Measurements from ENCODE around the gene VMO1.

Gene VMO1

DNA sequence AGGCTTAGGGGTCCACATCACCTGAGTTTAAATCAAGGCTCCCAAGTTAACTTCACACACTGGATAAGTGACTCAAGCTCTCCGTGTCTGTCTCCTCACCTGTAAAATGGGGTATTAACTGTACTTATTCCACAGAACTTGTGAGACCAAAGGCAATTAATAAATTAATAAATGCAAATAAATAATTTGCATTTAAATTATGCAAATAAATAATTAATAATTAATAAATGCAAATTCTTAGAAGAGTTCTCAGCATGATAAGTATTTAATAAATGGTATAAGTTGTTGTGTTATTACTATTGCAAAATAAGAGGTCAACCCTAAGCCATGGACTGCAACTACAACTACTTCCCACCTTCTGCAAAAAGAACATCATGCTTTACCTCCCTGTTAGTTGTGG, 32.8 kb downstream of the VMO1 start:
- no peak for DNase-seq (ENCODE audit: low read depth)

DNA sequence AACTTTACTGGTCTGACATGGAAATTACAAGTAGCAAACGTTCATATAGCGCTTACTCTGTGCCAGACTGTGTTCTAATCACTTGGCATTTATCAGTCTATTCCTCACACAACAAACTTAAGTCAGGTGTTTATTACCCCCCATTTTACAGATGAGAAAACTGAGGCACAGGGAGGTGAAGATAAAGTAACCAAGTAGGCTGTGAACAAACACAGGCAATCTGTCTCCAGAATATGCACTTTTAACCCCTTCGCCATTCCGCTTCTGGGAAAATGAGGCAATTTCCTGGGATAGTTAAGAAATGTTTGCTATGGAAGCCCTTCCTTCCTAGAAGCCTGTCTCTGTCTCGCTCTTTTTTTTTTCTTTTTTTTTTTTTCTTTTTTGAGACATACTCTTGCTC, 34.2 kb downstream of the VMO1 start:
- DNase-seq (ENCODE audit: low read depth) = no peak

DNA sequence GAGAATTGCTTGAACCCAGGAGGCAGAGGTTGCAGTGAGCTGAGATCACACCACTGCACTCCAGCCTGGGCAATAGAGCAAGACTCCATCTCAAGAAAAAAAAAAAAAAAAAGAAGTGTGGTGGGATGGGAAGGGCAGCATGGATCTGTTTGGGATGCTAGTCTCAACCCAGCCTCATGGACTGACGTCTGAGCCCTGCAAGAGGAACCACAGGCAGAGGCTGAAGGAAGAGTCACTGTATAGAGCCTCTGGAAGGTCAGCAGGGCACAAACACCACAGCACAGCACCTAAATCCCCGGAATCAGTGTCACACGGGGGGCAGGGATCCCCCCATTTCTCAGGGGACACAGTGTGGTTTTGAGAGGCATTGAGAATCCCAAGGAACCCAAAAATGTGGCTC, 35.6 kb downstream of the VMO1 start:
- no peak for DNase-seq (ENCODE audit: low read depth)

DNA sequence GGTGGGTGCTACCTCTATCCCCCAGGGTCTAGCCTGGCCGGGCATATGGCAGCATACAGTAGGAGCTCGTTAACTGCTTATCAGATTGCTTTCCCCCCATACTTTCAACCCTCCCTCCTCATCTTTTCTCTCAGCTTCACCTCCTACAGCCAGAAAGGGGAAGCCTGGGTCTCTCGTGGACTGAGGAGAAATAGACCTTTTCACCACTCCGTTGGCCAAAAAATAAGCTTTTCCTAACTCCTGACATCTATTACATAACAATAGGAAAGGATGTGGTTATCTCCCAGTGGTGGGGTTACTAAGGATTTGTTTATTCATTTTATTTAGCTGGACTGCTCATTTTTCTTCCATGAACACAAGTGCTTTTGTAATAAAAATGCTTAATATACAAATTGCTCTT, 37.5 kb downstream of the VMO1 start:
- no peak for DNase-seq (ENCODE audit: low read depth)

DNA sequence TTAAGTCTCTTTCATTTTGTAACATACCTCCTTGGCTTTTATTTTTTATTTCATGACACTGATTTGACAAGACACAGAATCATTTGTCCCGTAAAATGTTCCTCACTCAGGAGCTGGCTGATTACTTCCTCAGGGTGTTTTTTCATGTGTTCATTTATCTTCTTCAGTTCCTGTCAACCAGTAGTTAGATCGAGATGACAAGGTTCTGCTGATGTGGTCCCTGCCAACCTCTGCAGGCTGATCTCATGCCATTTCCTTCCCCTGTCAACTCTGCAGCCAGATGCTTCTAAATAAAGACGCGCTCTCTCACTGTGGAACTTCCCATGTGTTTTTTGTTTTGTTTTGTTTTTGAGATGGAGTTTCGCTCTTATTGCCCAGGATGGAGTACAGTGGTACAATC, 38.3 kb downstream of the VMO1 start:
- DNase-seq (ENCODE audit: low read depth) = no peak

DNA sequence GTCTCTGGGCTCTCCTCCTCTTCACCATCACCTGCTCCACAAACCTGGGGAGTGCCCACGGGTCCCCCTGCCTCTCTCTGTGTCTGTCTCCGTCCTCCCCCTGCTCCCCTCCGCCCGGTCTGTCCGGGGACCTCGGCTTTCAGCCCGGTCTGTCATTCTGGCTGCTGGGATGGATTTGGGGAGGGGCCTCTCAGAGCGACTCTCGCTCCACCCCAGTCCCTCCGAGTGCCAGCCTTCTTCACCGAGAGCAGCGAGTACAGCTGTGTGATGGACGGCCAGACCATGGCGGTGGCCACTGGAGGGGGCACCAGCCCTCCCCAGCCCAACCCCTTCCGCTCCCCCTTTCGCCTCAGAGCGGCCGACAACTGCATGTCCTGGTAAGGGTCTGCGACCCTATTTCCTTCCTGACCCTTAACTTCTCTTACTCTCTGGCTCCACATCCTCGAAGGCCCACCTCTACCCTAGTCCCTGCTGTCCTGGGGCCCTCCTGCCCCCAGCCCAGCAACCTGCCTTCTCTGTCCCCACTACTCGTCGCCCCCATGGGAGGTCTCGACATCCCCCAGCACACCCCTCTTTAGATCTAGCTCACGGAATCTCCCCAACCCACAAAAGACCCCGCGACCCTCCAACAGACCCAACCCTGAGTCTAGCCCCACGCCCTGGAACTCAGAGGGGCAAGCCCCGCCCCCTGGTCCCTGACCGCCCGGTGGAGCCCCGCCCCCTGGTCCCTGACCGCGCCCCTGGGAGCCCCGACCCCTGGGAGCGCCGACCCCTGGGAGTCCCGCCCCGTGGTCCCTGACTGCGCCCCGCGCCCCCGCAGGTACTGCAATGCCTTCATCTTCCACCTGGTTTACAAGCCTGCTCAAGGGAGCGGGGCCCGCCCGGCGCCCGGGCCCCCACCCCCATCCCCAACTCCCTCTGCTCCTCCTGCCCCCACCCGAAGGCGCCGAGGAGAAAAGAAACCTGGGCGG, 40.9 kb downstream of the VMO1 start:
- DNase-seq (ENCODE audit: low read depth) = no peak

DNA sequence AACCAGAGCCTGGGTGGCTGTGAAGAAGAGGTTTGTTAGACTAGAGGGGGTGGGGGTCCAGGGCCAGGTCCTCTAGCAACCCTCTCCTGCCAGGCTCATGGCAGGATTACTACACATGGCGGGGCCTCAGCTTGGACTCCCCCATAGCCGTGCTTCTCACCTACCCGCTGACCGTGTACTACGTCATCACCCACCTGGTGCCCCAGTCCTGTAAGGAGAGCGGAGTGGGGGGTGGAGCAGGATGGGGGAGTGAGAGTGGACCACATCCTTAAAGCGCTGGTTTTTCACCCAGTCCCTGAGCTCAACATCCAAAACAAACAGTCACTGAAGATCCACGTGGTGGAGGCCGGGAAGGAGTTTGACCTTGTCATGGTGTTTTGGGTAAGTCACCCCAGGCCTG, 42.3 kb downstream of the VMO1 start:
- DNase-seq (ENCODE audit: low read depth) = no peak

DNA sequence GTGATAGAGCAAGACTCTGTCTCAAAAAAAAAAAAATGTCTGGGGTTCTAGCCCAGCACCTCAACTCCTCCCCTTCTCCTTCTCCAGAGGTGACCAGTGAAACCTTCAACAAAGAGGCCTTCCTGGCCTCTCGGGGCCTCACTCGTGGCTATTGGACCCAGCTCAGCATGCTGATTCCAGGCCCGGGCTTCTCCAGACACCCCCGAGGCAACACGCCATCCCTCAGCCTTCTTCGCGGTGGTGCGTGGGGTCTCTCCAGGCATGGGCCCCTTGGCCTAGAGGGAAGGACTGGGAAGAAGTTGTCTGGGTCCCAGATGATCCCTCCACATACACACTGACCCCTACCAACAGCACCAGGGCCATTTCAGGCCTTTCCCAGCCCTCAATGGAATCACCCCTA, 42.9 kb downstream of the VMO1 start:
- no peak for DNase-seq (ENCODE audit: low read depth)

DNA sequence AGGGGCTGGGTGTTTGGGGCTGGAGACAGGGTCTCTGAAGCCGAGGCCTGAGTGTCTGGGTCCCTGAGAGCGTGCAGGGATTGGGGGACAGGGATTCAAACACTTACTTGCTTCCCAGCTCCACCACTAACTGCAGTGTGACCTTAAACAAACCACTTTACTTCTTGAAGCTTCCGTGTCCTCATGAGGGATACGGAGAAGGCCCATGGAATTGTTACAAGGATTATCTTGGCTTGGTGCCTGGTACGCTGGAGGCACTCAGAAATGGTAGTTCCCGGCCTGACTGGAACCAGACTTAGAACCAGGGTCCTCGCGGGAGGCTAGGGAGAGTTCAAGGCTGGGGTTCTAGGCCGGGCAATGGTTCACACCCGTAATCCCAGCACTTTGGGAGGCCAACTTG, 43.5 kb downstream of the VMO1 start:
- DNase-seq (ENCODE audit: low read depth) = no peak

DNA sequence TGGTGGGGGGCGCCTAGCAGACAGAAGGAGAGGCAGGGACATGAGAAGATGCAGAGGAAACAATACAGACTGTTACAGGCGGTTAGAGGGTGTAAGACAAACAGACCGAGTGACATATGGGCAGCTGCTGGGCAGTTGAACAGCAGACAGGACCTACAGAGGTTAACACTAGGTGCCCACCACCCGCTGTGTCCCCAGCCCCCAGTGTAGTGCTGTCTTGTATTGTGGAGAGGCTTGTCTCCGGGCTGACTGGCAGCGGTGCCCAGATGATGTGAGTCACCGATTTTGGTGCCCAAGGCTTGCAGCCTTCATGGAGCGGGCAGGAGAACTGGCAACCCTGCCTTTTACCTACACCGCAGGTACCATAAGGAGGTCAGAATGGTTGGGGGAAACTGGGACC, 44.0 kb downstream of the VMO1 start:
- DNase-seq (ENCODE audit: low read depth) = no peak

DNA sequence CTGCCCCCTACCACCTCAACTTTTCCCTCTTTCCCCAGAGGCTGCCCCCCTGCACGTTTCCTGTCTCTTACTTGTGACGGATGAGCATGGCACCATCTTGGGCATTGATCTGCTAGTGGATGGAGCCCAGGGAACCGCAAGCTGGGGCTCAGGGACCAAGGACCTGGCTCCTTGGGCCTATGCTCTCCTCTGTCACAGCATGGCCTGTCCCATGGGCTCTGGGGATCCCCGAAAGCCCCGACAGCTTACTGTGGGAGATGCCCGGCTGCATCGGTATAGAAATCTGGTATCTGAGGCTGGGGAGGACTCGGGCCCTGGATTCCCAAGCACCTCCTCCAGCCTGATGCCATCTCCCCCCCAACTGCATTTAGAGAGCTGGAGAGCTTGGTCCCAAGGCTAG, 44.6 kb downstream of the VMO1 start:
- no peak for DNase-seq (ENCODE audit: low read depth)

DNA sequence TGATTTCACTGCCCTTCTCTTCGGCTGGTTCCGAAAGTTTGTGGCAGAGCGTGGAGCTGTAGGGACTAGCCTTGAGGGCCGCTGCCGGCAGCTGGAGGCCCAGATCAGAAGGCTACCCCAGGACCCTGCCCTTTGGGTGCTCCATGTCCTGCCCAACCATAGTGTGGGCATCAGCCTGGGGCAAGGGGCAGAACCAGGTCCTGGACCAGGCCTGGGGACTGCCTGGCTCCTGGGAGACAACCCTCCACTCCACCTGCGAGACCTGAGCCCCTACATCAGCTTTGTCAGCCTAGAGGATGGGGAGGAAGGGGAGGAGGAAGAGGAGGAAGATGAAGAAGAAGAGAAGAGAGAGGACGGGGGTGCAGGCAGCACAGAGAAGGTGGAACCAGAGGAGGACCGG, 45.6 kb downstream of the VMO1 start:
- no peak for DNase-seq (ENCODE audit: low read depth)

DNA sequence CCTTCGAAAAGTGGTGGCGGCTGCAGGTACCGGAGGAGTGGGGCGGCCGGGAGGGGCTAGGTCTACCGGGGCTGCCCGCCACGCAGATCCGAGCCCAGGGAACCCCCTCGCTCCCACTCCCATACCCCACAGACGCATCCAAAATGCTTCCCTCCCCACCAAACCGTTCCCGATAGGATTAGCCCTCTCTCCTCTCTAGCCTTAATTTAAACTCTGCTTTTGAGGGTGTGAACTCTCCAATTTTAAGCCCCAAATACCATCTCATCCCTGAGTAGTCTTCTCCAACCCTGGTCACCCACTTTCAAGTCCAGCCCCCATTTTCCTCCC, 46.2 kb downstream of the VMO1 start:
- no peak for DNase-seq (ENCODE audit: low read depth)

DNA sequence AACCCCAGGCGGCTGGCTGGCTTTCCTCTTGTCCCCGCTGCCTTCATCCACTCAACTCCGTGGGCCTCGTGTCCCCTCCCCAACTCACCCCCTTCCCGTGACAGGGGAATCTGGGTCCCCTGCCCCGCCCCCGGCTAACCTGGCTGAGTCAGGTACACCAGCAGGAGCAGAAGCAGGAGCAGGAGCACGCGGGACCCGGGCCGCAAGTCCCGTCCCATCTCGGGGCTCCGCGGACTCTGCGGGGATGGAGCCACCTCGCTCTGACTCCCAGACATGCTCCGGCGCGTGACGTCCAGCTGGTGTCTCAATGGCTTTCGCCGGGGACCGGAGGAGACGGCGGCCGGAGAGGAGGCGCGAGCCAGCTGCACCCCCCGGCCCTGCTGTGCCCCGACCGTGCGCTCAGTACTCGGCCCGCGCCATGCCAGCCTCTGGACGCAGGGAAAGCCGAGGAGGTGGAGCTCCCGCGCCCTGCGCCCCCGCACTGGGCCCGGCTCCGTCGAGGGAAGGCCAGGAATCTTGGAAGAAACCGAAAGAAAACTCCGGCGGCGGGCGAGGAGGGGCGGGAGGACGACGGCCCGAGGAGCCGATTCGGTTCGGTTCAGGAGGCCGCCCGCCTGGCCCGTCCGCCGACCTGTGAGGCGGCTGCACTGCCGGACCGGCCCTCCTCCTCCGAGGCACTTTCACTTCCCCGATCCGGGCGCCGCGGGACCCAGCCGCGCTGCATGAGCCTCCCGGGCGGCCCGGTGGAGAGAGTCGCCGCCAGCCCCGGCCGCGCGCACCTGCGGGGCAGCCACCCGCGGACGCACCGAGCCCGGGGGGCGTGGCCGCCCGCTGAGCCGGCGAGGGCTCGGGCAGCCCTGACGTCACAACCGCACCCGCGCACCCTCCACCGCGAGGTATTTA, 46.8 kb downstream of the VMO1 start, which contains the start of the genes CXCL16 and ZMYND15:
Gene CXCL16 (minus strand): TSS at position 807 of the 903 bp plus-strand sequence. CDS start 589 bp downstream, at position 218.
Gene ZMYND15 (plus strand): TSS at position 712 of the 903 bp plus-strand sequence. CDS start 716 bp downstream, outside the sequence.
- DNase-seq (ENCODE audit: low read depth) = no peak

DNA sequence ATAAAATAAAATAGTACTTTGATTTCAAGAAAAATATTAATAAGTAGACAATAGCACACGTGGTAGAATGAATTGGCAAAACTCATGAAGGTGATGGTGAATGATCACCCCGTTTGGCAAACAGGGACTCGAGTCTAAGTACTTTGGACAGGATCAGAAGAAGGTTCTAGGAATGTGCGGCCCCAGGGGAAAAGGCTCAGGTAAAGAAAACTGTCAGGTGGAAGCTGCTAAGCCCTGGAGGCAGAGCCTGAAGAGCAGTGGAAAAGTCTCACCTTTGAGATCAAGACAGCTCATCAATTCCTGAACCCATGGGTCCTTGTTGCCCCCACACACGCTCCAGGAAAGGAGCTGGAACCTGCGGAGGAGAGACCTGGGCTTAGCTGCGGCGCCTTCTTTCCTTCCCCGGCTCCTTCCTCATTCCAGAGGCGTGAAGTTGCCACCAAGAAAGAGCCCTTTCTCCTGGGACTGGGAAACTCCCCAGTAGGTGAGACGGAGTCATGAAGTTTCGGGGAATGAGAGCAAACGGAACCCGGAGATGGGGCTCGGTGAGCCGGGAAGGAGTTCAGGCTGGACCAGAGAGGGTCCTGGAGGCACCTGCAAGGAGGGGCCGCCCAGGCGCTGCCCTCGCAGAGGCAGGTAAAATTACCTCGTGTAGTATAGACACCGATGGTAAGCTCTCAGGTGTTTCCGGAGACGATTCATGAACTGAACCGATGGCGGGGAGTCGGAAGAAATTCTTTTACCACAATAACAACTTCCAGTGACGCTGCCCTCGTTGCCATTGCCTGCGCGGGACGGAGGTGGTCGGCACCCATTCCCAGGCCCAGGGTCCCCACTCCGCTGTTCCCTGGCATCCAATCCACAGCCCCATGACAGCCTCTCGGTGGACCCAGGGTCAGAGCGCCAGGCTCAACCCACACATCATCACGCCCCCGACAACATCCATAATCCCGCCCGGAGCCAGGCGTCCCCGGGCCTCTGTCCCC, 47.7 kb downstream of the VMO1 start:
- DNase-seq (ENCODE audit: low read depth) = no peak

DNA sequence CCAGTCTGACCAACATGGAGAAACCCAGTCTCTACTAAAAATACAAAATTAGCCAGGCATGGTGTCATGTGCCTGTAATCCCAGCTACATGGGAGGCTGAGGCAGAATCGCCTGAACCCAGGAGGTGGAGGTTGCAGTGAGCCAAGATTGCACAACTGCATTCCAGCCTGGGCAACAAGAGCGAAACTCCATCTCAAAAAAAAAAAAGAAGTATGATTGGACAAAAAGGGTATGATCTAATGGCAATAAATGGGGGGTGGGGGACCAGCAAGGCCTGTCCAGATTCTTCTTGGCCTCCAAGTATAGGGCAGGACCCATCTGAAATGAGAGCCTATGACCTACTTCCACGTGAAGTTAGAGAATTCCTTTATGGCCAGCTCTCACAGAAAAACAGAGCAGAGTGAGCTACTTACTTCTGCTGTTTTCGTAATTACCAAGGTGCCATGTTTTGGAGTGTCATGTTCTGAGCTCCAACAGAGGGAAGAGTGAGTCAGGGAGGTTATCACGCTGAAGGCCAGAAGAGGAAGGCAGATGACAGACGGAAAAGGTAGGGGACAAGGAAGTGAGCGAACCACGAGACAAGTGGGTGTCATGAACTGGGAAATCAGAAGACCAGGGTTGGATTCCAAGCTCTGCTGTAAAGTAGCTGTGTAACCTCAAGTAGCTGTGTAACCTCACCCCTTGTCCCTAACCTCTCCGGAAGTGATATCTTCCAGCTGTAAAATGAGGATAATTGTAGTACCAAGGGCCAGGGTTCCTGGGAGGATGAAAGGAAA, 50.1 kb downstream of the VMO1 start:
- DNase-seq (ENCODE audit: low read depth) = no peak
